HG02885 (cell line): Measurements from ENCODE around the gene DENND1A.
"Not testable (repeated sequence)": the region's sequence is repeated elsewhere in the genome, so short reads cannot be mapped to it uniquely, and the experiment has no call there.

Source experiments
- ATAC-seq: cut with Tn5 transposase; IDR thresholded peaks from one replicate; pipeline ENCODE4 v1.9.1; 2021; ENCODE audit warnings: mild to moderate bottlenecking; ENCODE audit not compliant: unreplicated experiment, poor library complexity

DENND1A gene

DNA sequence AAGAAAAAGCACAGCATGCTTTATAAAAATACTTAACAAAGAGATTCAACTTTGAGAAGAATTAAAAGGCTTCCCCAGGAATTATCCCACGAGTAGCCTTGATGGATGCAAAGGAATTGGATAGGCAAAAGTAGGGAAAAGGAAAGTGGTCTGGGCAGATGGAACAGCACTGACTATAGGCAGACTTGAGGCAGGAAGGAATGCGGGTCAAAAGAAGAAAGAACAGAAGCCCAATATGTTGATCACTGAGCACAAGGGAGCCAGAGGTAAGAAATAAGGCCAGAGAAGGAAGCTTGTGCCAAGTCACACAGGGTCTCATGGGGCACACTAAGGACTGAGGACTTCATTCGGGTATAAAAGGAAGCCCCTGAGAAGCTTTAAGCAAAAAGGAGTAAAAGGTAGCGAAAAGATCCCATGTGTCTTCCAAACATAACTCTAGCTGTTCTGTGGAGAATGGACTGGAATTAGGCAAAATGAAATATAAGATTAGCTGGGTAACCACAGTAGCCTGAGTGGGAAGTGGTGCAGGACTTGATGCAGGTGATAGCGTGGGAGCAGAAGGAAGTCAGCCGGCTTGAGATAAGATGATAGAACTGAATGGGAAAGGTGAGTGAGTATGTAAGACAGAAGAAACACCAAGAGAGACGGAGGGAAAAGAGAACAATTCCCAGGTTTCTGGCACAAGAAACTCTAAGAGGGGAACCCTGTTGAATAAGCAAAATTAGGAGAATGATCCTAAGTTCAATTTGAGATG, 106.6 kb downstream of the DENND1A start:
- no peak for ATAC-seq

DNA sequence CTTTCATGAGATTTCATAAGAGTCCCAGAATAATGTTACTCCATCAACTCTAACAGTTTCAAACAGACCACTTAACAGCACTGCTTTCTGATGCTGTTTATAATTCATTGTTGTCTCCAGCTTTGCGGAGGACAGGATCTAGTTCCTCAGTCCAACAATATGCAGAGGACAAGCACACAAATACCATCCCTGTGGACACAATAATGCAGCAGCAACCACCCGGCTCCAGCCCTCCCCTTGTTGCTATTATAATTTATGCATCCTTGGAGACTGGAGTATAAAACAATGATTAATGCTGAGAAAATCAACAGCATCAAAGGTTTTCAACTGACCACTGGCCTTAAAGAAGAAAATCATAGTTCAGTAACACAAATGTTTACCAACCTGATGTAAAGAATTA, 108.3 kb downstream of the DENND1A start:
- ATAC-seq: no peak

DNA sequence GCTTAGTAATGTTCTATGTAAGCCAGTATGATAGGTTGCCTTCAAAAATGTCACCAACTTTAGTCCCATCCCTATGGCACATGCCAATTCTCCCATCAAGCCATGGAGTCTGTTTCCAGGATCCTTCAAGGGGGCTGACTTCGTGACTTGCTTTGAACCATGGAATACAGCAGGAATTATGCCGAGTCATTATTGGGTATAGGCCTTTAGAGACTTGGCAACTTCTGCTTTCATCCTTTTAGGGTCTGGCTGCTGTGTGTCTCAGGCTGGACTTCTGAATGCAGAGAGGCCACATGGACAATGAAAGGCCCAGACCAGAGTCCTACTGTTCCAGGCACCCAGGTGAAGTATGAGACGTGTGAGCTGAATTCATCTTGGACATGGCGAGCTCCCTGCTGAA, 109.8 kb downstream of the DENND1A start:
- no peak for ATAC-seq

DNA sequence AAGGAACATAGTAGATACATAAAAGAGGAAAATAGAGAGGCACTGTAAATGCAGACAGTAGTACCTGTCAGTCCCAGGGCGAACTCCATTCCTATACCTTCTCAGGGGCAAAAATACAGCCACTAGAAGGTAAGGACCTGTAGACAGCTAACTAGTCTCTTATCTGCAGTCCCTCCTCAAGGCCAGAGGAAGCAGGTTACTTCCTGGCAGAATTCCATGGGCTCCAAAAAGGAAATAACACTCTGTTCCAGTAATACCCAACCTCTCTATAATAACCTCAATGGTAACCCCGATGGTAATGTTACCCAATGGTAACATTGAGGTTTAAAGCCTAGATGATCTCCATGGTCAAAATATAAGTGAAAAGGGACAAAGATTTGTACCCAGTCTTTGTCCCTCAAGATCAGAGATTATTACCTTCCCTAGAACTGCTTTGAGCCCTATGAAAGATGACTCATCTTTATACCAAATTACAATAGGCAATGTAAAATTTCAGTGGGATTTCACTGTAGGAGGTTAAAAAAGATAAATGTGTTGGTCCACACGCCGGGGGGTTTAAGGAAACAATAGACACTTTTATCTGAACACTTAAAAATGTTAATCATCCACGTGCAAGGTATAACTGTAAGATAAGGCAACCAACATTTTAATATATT, 113.0 kb downstream of the DENND1A start:
- ATAC-seq: no peak

DNA sequence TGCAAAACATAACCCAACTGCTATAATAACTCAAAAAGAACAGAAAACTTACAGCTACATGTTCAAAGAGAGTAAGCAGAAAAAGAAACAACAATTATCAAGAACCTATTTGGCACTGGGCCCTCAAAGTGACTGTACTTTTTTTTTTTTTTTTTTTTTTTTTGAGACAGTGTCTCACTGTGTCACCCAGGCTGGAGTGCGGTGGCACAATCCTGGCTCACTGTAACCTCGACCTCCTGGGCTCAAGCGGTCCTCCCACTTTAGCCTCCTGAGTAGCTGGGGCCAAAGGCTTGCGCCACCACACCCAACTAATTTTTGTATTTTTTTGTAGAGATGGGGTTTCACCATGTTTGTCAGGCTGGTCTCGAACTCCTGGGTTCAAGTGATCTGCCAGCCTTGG, 114.1 kb downstream of the DENND1A start:
- ATAC-seq: not testable (repeated sequence)

DNA sequence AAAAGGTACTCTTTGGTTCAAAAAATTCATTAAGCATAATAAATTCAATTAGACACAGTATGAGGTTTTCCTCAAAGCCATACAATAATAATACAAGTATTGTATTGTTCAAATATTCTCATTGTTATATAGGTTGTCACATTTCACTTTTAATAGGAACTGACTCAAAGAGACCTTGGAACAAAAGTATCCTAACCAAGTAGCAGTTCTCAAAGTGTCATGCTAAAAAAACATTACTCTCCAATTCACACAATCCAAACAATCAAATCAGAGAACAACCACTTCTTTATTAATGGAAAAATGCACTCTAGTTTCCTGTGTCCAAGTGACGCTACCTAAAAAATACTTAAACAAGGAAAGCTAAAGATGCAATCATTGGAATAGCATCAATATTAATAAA, 115.4 kb downstream of the DENND1A start:
- no peak for ATAC-seq

DNA sequence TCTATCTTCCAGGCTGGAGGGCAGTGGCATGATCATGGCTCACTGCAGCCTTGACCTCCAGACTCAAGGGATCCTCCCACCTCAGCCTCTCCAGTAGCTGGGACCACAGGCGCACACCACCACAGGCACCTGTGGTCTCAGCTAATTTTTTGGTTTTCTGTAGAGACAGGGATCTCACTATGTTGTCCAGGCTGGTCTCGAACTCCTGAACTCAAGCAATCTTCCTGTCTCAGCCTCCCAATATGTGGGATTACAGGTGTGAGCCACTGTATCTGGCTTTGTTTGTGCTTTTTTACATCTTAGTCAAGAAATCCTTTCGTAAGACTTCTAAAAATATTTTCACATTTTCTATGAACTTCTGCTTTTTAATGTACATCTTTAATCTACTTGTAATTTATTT, 116.9 kb downstream of the DENND1A start:
- no peak for ATAC-seq

DNA sequence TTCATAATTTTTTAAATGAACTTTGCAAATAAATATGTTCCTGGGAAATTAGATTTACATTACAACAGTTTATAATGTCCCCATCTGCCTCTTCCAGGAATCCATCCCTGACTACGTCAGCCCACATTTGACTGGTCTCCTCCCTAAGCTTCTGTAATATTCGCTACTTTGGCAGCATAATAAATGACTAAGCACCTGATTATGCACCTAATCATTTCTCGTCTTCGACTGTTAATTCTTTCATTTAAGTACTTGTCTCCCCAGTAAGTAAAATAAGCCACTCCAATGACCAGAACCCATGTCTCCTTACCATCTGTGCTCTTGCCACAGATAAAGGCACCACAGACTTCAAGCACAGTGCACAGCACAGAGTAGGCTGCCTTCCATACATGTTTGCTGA, 122.7 kb downstream of the DENND1A start:
- no peak for ATAC-seq

DNA sequence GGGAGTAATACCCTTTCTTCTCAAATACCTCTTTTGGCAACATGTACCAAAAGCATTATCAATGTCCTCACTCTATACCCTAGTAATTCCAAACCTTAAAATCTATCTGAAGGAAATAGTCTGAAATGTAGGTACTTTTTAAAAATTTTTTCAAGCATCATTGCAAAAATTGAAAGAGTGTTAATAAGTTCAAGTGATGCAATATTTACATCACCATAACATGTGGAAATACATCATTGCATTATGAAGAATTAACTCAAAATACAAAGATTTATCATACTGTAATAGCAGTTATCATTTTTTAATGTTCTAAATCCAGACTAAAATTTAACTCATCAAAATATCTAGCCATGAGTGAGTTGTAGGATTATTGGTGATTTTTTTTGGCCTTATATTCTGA, 123.1 kb downstream of the DENND1A start:
- ATAC-seq: no peak

DNA sequence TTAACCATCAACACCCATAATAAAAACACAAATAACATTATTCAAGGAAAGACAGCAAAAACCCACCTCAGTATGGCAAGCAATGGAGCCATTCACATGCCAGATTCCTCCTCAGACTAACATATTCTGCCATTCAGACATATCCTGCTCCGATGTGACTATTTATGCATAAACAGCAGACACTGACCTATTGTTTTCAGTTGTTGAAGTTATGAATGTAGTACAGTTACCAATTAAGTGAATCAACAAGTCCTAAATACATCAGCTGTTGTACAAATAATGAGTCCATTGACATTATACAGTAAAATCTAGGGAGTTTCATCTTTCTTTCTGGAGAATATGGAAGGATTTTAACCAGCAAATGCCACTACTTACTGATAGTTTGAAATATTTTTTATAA, 131.7 kb downstream of the DENND1A start:
- no peak for ATAC-seq

DNA sequence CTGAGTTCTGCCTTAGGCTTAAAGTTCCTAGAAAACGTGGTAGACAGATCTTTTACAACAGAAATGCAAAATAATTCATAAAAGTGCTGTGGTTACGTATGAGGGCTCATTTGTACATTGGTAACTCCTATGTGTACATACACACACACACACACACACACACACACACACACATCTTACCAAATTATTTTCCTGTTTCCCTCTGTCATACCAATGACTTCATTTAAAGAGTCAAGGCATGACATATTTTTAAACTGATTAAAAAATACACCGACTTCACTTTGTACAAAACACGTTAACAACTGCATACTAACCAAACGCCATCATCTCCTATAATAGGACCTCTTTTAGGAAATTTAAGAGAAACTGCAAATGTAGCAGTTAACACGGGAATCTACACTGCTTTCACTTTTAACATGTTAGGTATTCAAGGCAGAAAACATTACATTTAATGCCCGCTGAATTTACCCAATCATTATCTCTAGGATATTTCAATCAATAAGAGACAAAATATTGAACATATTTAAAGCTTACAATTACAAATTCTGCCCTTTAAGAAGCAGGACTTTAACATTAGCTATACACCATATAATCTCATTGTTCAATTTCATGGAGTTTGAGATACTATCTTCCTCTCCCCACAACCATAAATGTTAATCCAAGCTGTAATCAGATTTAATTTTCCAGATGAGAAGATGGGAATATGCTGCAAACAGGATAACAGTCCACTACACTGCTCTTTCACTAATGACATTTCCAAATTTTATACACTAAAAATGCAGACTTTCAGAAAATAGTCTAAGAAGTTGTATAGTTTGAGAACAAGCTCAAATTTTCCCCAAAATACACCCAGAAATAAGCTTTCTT, 133.1 kb downstream of the DENND1A start:
- ATAC-seq: no peak

DNA sequence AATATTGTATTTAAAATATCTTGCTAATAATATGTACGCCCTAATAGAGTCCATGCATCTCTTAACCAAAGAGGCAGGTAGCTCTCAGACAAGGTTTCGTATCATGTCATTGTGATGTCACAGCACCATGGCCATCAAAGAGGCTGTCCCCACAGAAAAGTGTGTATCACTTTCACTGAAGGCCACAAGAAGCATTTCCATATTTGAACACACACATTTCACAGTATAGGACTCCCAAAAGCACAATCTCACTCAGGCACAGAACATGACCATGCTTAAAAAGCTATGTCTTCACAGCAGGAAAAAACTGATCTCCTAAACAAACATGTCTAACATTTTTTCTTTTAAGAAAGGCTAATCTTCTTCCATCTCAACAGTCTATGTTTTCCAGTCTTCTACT, 133.8 kb downstream of the DENND1A start:
- ATAC-seq: no peak

DNA sequence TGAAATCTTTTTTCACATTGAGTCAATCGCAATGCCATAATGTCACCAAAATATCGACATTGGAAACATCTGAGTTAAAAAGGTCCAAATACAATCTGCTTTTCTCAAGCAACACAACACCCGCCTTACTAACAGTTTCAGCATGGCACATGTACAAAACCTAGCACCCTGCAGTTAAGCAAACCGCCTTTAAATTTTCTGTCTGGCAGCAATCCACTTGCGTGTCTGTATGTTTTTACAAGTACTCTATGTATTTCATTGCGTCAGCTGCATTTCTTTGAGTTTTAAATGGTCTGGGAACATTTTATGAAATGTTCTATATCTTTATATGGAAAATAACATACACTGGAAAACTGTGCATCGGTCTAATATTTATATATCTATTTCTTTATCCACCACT, 134.6 kb downstream of the DENND1A start:
- no peak for ATAC-seq

DNA sequence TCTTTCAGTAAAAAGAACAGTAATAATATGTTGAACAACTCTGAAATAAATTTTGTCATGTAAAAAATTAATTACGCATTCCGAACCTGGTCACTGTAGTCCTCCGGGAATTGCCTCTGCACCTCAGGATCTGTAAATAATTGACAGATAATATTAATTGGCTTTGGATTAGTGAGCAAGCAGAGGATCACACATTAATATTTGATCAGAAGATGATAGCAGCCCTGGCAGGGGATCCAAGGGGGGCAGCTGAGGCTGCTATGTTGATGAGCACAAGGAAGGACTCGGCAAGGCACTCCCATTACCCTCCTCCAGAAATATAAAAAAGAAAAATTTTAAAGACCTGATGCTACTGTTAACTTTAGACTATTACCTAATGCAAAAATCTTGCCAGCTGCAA, 137.4 kb downstream of the DENND1A start:
- ATAC-seq: no peak

DNA sequence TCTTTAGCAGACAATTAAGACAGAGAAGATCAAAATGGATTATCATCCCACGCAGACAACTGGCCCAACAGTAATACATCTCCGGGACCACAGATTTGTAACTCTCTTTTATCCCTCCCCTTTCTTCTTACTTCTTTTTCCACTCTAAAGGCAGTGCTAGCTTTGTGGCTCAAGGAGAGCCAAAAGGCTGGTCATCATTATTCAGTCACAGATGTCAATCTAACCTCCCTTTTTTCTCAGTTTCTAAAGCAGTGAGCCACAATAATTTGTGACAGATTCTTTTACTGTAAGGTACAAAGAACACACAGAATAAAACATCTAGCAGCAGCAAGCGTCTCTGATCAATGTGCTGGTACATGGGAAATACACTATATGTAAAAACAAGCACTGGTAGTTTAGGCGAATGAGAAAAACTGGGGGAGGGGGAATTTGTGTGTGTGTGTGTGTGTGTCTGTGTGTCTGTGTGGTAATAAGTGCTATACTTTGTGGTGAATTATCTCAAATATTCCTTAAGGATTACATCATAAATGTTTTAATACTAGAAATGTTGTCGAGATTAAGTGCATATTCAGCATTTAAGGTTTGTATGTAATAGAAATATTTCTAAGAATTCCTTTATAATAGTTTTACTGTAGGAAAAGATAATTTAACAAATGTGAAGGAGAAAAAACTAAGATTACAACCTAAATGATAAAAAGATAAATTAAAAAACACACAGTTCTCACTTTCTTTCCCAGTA, 140.2 kb downstream of the DENND1A start:
- ATAC-seq: no peak

DNA sequence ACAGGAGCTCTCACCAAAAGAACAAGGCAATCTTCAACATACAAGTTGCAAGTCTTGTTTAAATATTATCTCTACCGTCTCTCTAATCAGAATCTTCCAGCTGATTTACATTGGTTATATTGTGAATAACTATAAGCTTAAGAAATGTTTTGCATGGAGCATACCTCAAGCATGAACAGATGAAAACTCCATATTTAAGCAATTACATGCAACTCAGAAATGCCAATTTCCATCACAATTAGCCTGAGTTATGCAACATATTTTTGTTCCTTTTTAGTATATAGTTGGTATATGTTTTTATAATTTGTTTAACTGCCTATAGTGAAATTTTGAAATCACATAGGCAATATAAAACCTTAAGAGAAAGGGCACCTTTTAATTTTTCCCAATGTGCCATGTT, 142.5 kb downstream of the DENND1A start:
- no peak for ATAC-seq

DNA sequence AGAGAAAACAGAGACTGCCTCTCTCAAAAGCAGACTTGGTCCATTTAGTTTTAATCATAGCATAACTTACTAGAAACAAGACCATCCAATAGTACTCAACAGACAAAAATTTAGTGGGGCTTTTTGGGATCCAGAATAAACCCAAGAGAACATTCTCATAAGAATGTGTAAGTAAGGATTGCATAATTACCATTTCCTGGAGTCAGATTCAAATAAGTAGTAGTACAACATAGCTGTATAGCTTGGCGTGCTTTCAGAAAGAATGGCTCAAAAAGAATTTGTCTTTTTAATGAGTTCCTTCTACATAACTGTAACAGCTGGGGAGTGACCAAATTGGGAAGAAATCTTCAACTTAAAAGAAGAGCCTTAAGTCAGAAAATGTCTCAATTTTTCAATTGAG, 145.4 kb downstream of the DENND1A start:
- ATAC-seq: no peak

DNA sequence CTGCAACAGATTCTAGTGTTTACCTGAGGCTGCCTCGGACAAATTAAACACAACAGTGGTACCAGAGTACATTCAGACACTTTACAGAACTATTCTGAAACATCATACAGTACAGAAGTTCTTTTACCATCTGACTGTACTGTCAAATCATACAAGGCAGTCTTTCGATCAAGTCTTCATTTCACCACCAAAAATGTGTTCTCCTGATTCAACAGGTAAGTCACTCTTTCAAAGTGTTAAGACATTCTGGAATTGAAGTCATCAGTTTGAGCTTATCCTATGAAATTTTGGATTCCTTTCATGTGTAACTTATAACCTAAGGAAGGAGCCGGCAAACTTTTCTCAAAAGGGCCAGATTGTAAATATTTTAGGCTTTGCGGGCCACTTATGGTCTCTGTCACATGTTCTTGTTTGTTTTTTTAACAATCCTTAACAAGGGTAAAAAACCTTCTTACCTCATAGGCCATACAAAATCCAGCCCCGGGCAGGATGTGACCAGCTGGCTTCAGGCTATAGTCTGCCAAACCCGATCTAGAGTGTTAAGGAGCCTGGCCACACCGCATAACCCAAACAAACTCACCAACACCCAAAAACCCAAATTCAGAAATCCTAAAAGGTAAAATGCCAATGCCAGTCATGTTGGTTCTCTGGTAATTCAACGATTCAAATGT, 151.6 kb downstream of the DENND1A start:
- no peak for ATAC-seq

DNA sequence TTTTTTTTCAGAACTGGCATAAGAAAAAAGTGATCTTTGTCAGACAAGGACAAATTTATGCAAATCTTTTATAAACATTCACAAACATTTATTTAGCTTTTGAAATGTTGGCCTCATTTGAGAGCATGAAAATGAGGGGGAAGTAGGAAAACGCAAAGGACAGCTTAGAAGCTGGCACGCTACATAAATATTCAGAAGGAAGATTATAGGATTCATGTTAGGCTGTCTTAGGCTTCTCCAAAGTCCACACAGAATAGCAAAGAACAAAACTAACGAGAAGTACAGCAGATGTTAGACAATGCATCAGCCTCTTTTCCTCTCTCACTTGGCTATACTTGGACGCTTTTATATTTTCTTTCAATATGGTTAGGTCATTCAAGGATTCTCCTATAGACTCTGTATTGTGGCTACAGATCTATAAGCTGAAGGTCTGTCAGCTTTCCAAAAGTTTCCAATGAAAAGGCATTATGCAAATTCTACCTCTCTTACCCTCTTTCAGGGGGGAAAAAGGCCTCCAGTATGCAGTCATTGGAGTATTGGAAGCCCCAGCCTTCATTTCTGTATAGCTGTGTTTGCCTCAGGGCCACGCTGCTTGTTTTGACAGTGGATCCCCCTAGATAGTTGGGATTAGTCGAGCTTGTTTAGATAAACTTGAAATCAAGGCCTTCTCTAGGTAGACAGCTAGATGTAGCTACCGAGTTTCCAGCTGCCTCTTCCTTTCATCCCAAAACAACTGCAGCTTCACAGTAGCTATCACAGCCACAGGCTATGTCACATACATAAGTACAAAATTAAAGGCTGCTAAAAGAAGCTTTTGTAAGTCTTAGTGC, 153.0 kb downstream of the DENND1A start:
- no peak for ATAC-seq
